HG03095 (cell line): Measurements from ENCODE around the gene NCOA6.

Experiments used
- ATAC-seq: cut with Tn5 transposase; IDR thresholded peaks from one replicate; pipeline ENCODE4 v1.9.1; 2021; ENCODE audit warnings: moderate library complexity; ENCODE audit not compliant: unreplicated experiment

The NCOA6 gene

GRCh38 chr20:34776177-34776576 is 49.3 kb downstream of the NCOA6 start:
- ATAC-seq, result no peak

DNA sequence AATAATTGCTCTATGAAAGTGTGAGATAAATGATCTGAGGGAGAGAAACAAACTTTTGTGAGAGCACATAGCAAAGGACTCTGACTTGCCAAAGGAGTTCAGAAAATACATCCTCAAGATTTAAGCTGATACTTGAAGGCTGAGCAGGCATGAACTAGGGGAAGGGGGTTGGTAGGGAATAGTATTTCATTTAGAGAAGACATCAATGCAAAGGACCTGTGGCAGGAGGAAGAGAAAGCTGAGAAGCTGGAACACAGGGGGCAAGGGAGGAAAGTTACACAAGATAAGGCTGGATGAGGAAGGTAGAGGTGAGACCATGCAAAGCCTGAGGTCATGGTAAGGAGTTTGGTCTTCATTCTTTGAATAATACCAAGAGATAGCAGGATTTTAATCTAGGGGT is 50.6 kb downstream of the NCOA6 start:
- ATAC-seq, result no peak

- ATAC-seq, result no peak
Observed at GRCh38 chr20:34774449-34774848, 51.0 kb downstream of the NCOA6 start.

DNA sequence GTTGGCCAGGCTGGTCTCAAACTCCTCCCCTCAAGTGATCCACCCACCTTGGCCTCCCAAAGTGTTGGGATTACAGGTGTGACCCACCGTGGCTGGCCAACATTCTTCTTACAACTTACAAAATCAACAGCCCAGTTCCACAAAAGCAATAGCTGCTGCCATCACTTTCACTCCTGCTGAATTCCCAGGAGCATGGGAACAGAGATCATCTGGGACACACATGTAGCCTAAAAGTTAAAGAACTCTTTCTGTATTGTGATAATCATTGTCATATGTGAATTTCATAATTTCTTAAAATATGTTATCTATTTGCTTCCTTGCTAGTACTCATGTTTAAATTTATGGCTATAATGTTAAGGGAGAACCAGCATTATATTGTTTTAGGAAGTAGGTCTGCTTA is 51.7 kb downstream of the NCOA6 start:
- no peak for ATAC-seq

DNA sequence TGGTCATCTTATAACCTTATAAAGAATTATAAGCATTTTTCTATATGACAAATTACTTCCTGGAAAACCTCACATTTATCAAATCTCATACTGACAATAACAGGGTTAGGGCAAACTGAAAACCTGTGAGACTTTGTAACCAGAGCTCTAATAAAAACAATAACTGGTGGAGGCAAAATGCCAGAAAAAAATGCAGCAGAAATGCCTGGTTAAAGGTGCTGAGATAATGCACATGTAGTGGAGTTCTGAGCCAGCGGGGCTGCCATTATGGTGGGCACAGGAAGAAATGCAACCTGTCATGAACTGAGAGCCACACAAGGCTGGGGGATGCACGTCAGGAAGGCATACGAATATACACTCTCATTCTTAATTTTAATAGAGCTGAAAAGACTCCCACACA is 53.0 kb downstream of the NCOA6 start:
- no peak for ATAC-seq

DNA sequence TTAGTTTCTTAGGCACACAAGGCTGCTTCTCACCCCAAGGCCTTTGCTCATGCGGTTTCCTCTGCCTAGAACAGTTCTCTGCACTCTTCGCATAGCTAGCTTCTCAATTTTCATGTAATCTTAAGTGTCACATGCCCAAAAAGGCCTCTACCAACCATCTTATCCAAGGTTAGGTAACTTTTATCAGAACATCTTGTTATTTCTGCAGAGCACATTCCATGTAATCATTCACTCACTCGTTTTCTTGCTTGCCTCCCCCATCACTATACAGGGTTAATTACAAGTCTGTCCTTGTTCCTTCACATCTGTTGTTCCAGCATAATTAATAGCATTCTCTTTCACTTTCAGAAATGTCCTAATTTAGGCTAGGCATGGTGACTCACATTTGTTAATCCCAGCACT is 53.8 kb downstream of the NCOA6 start:
- no peak for ATAC-seq

DNA sequence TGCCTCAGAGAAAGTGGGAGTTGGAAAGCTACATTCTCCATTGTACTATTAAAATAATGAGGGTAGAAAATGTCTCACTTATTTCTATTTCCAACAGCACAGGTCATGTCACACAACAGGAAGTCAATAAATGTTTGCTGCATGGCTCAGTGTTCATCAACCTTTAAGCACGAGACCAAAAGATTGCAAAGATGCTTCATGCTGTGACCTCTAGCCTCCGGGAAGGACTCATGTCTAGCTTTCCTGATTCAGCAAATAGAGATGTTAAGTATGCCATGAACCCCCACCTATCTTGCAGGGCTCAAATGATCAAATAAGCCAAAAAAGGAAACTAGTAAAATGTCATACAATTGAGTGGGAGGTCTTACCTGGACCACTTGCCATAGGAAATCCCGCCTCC is 57.4 kb downstream of the NCOA6 start:
- no peak for ATAC-seq

DNA sequence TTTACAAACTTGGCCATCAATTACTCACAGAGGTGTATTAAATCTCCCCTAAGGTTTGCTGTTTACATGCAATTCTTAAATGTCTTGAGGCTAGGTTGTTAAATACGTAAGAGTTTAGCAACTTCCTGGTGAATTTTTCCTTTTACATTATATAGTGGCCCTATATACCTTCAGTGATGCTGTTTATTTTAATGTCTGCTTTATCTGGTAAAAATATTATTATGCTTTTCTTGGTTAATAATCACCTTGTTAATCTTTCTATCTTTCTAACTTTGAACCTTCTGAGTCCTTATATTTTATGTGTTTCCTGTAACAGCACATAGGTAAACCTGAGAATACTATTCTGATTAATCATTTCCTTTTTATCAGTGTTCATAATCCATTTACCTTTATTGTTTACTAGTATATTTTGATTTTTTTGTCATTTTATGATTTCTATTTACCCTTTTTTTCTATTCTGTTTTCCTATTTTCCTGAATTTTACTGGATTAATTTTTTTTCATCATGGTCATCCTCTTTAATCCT is 63.4 kb downstream of the NCOA6 start:
- ATAC-seq, result no peak

GRCh38 chr20:34755367-34755766 is 70.1 kb downstream of the NCOA6 start:
- ATAC-seq, result no peak

DNA sequence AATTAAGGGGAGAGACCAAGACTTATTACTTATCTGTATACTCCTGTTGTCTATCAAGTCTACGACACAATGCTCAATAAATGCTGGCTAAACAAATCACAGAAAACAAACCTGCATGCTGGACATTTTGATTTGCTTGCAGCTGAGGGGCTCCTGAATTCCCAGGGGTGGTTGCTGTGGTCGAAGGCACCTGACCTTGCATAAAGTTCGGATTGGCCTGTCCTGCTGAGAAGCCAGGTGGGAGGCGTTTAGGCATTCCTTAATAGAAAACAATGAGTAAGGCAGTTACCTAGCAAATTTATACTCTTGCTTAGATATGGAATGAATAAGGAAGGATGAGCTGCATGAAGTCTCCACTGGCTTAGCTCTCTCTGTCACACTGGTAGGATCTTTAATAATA is 70.8 kb downstream of the NCOA6 start:
- no peak for ATAC-seq

- no peak for ATAC-seq
Observed at GRCh38 chr20:34753706-34754461, 71.6 kb downstream of the NCOA6 start.

DNA sequence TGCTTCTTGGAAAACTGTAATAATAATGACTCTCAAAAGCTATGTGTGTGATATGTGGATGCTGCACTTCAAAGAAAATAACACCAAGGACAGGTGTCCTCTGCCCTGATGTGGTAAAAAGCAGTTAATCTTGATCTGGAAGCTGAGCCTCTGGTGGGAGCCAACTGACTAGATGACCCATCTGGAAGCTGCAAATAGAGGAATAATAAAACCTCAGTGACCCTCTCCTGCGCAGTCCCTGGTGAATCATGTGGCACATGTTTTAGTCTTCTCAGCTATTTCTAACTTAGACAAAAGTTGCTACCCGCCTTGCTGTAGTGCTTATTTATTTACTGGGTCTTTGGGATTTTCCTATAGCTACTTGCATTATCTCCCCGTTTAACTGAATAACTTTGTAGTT is 74.0 kb downstream of the NCOA6 start:
- ATAC-seq, result no peak

DNA sequence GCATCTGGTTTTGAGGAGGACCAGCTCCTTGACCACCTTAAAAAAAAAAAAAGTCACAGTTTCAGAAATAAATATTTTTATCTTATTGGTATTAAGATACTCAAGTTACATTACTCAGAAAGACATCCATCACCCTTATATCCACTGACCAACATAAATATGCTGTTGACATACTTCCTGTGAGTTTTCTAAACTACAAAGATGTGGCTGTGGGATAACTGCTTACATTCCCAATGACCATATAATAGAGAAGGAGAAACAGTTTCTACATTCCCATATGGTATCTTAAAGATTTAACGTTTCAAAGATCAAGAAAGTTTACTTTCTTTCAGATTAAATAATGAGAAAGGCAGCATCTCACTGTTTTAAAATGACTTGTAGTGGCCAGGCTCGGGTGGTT is 75.0 kb downstream of the NCOA6 start:
- ATAC-seq, result no peak

- no peak for ATAC-seq
Observed at GRCh38 chr20:34748709-34749108, 76.7 kb downstream of the NCOA6 start.

GRCh38 chr20:34747479-34747878 is 78.0 kb downstream of the NCOA6 start:
- no peak for ATAC-seq

GRCh38 chr20:34746674-34747073 is 78.8 kb downstream of the NCOA6 start:
- ATAC-seq, result no peak

GRCh38 chr20:34744847-34745246 is 80.6 kb downstream of the NCOA6 start:
- ATAC-seq, result no peak

- no peak for ATAC-seq
Observed at GRCh38 chr20:34744340-34744739, 81.1 kb downstream of the NCOA6 start.

DNA sequence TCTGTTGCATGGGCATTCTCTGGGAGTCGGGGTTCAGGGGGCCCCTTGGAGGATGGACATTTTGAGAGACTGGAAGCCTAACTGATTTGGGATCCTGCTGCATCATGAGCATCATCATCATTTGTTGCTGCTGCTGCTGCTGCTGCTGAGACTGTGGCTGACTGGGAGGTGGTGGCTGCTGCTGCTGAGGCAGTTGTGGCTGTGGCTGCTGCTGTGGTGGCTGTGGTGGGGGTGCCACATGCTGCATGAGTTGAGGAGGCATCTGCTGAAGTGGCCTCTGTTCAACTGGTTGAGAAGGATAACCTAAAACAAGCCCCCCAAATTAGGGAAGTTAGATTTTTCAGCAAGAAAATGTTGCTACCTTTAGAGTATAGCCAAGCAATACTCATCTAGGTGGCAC is 82.4 kb downstream of the NCOA6 start:
- no peak for ATAC-seq

GRCh38 chr20:34736106-34736735 is 89.2 kb downstream of the NCOA6 start:
- ATAC-seq, result no peak

DNA sequence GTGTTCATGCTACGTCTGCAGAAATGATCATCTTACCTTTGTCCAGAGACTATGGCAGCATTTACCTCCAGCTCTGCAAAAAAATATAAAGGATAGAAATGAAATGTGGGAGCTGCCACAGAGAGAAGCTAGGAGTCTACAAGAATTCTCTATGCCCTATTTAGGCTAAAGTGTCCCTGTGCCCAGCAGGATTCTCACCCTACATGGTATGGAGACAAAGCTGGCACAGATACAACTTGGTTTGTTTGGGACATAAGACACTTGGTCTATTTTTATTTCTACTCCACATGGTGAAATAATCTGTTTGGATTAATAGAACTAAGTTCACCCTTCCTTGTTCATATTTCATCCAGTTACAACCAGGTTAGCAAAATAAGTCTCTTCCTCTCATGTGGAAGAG is 92.9 kb downstream of the NCOA6 start:
- ATAC-seq, result no peak

DNA sequence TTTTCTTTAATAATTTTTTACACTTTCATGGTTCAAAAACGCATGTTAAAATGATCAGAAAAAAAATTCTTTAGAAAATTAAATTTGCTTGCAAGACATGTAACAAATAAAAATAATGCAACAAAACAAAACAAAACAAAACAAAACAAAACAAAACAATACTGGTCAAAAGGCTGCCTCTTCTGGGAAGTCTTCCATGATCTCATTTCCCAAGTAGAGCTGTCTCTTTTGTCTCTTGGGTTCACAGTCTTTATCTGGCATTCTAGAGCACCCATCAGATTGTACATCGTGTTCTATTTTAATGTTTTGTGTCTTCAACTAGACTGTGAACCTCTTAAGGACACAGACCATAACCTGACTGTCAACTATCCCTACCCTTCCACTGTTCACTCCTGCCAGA is 96.0 kb downstream of the NCOA6 start:
- no peak for ATAC-seq

- no peak for ATAC-seq
Observed at GRCh38 chr20:34724172-34724571, 101.3 kb downstream of the NCOA6 start.
